HepG2 (cell line): ENCODE data around the gene TOR1B. TPM values are rescaled to one million over a fixed set of nuclear protein-coding genes. Genes with fewer than 3 reads are reported as not detected.
A peak's percentile ranks its signal among the peaks of the same experiment; 100 is the strongest.

Experiments
- CREB3 ChIP-seq: sonication (generic); formaldehyde crosslinking; IDR thresholded peaks from 2 replicates; pipeline ENCODE4 v1.5.0; 2020; ENCODE audit warnings: missing genetic modification reagents
- DMAP1 ChIP-seq: IDR thresholded peaks from 2 replicates; pipeline ENCODE4 v1.6.1; 2016
- ESRRA ChIP-seq: sonication (generic); formaldehyde crosslinking; IDR thresholded peaks from 2 replicates; pipeline ENCODE4 v1.5.1; 2020; ENCODE audit warnings: mild to moderate bottlenecking, low read depth, missing genetic modification reagents
- MXI1 ChIP-seq: IDR thresholded peaks from 3 replicates; pipeline ENCODE4 v1.6.1; 2012; ENCODE audit warnings: low read depth, low read length, inconsistent platforms, borderline replicate concordance
- POLR2A ChIP-seq, 2 experiments: IDR thresholded peaks; 2 replicates each; pipeline ENCODE4 v1.6.1; 2011; ENCODE audit warnings: low read depth in 2 of 2, low read length in 2 of 2, mild to moderate bottlenecking in 1 of 2, moderate library complexity in 1 of 2; ENCODE audit not compliant: insufficient read depth in 1 of 2
- polyA plus RNA-seq, 8 experiments: library from polyadenylated mRNA; depleted of rRNA in 3 of 8; stranded (reverse) in 7 of 8; unstranded in 1 of 8; fragments of >200 nt; fragmentation: Illumina TruSeq in 4 of 8; extraction: Trizol in 4 of 8; gene quantifications; 2 replicates each; pipeline versions ENCODE4 v1.2.1 to v1.2.3, GENCODE V29; 2011 to 2016; ENCODE audit warnings: low read depth in 4 of 8, missing spikeins in 1 of 8, mixed read lengths in 1 of 8; ENCODE audit not compliant: insufficient read depth in 1 of 8
- total RNA-seq, 5 experiments: library from RNA; depleted of rRNA; stranded (reverse); fragments of >200 nt; fragmentation: Illumina TruSeq; extraction: Trizol; gene quantifications; 2 replicates each; pipeline ENCODE4 v1.2.3, GENCODE V29; 2016; ENCODE audit warnings: low read depth in 1 of 5
- TF ChIP-seq, protein P1 (sequence below): sonication (generic); formaldehyde crosslinking; conservative IDR thresholded peaks from 2 replicates; pipeline ENCODE4 v1.4.0; 2020; ENCODE audit warnings: mild to moderate bottlenecking, missing genetic modification reagents, moderate library complexity
- TF ChIP-seq, protein P2 (sequence below): sonication (generic); formaldehyde crosslinking; IDR thresholded peaks from 2 replicates; pipeline ENCODE4 v1.4.0; 2020; ENCODE audit warnings: missing genetic modification reagents
- TF ChIP-seq, protein P3 (sequence below): IDR thresholded peaks from 2 replicates; pipeline ENCODE4 v1.6.1; 2018; ENCODE audit warnings: missing genetic modification reagents
- TF ChIP-seq, protein P4 (sequence below): sonication (generic); formaldehyde crosslinking; IDR thresholded peaks from 2 replicates; pipeline ENCODE4 v1.4.0; 2020; ENCODE audit warnings: missing genetic modification reagents, low read depth, mild to moderate bottlenecking, borderline replicate concordance
- TF ChIP-seq, protein P5 (sequence below), 2 experiments: IDR thresholded peaks; 2 replicates each; pipeline ENCODE4 v1.6.1; 2011 to 2012; ENCODE audit warnings: low read length in 2 of 2, borderline replicate concordance in 1 of 2, low read depth in 1 of 2, mild to moderate bottlenecking in 1 of 2, moderate library complexity in 1 of 2
- TF ChIP-seq, protein P6 (sequence below): sonication (generic); formaldehyde crosslinking; IDR thresholded peaks from 2 replicates; pipeline ENCODE4 v1.4.0; 2020; ENCODE audit warnings: mild to moderate bottlenecking, missing genetic modification reagents

The TOR1B gene
- total and polyA plus RNA-seq, 2 of the 13 experiments (the other 11 are each of a cell fraction or from before 2014, with no cell fraction given), result 18.1 to 21.3 TPM

GRCh38 chr9:129835128-129835859 lies 32.3 kb downstream of the TOR1B start, which contains the start of the genes C9orf78 and USP20 (continued):
- TF ChIP-seq, protein P1, sequence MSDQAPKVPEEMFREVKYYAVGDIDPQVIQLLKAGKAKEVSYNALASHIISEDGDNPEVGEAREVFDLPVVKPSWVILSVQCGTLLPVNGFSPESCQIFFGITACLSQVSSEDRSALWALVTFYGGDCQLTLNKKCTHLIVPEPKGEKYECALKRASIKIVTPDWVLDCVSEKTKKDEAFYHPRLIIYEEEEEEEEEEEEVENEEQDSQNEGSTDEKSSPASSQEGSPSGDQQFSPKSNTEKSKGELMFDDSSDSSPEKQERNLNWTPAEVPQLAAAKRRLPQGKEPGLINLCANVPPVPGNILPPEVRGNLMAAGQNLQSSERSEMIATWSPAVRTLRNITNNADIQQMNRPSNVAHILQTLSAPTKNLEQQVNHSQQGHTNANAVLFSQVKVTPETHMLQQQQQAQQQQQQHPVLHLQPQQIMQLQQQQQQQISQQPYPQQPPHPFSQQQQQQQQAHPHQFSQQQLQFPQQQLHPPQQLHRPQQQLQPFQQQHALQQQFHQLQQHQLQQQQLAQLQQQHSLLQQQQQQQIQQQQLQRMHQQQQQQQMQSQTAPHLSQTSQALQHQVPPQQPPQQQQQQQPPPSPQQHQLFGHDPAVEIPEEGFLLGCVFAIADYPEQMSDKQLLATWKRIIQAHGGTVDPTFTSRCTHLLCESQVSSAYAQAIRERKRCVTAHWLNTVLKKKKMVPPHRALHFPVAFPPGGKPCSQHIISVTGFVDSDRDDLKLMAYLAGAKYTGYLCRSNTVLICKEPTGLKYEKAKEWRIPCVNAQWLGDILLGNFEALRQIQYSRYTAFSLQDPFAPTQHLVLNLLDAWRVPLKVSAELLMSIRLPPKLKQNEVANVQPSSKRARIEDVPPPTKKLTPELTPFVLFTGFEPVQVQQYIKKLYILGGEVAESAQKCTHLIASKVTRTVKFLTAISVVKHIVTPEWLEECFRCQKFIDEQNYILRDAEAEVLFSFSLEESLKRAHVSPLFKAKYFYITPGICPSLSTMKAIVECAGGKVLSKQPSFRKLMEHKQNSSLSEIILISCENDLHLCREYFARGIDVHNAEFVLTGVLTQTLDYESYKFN (CRISPR knock-in tag), result peak; percentile 25; the same call in 1 of the 2 replicates
- TF ChIP-seq, protein P2, sequence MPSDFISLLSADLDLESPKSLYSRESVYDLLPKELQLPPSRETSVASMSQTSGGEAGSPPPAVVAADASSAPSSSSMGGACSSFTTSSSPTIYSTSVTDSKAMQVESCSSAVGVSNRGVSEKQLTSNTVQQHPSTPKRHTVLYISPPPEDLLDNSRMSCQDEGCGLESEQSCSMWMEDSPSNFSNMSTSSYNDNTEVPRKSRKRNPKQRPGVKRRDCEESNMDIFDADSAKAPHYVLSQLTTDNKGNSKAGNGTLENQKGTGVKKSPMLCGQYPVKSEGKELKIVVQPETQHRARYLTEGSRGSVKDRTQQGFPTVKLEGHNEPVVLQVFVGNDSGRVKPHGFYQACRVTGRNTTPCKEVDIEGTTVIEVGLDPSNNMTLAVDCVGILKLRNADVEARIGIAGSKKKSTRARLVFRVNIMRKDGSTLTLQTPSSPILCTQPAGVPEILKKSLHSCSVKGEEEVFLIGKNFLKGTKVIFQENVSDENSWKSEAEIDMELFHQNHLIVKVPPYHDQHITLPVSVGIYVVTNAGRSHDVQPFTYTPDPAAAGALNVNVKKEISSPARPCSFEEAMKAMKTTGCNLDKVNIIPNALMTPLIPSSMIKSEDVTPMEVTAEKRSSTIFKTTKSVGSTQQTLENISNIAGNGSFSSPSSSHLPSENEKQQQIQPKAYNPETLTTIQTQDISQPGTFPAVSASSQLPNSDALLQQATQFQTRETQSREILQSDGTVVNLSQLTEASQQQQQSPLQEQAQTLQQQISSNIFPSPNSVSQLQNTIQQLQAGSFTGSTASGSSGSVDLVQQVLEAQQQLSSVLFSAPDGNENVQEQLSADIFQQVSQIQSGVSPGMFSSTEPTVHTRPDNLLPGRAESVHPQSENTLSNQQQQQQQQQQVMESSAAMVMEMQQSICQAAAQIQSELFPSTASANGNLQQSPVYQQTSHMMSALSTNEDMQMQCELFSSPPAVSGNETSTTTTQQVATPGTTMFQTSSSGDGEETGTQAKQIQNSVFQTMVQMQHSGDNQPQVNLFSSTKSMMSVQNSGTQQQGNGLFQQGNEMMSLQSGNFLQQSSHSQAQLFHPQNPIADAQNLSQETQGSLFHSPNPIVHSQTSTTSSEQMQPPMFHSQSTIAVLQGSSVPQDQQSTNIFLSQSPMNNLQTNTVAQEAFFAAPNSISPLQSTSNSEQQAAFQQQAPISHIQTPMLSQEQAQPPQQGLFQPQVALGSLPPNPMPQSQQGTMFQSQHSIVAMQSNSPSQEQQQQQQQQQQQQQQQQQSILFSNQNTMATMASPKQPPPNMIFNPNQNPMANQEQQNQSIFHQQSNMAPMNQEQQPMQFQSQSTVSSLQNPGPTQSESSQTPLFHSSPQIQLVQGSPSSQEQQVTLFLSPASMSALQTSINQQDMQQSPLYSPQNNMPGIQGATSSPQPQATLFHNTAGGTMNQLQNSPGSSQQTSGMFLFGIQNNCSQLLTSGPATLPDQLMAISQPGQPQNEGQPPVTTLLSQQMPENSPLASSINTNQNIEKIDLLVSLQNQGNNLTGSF (CRISPR knock-in tag), result 0 out of 2 replicates have a peak, but pooled peaks have one; percentile 13
- TF ChIP-seq, protein P3, sequence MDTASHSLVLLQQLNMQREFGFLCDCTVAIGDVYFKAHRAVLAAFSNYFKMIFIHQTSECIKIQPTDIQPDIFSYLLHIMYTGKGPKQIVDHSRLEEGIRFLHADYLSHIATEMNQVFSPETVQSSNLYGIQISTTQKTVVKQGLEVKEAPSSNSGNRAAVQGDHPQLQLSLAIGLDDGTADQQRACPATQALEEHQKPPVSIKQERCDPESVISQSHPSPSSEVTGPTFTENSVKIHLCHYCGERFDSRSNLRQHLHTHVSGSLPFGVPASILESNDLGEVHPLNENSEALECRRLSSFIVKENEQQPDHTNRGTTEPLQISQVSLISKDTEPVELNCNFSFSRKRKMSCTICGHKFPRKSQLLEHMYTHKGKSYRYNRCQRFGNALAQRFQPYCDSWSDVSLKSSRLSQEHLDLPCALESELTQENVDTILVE (CRISPR knock-in tag), result no peak
- TF ChIP-seq MXI1, result peak; percentile 95
- peak; percentile 24; the same call in 1 of the 2 replicates for TF ChIP-seq CREB3 (CRISPR knock-in tag)
- TF ChIP-seq, protein P4, sequence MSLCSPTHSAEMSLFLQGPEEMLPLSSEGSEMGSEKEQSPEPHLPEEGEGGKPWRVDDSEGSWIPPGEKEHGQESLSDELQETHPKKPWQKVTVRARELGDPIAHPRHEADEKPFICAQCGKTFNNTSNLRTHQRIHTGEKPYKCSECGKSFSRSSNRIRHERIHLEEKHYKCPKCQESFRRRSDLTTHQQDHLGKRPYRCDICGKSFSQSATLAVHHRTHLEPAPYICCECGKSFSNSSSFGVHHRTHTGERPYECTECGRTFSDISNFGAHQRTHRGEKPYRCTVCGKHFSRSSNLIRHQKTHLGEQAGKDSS (CRISPR knock-in tag), result 0 out of 2 replicates have a peak, but pooled peaks have one; percentile 23
- TF ChIP-seq, protein P5, sequence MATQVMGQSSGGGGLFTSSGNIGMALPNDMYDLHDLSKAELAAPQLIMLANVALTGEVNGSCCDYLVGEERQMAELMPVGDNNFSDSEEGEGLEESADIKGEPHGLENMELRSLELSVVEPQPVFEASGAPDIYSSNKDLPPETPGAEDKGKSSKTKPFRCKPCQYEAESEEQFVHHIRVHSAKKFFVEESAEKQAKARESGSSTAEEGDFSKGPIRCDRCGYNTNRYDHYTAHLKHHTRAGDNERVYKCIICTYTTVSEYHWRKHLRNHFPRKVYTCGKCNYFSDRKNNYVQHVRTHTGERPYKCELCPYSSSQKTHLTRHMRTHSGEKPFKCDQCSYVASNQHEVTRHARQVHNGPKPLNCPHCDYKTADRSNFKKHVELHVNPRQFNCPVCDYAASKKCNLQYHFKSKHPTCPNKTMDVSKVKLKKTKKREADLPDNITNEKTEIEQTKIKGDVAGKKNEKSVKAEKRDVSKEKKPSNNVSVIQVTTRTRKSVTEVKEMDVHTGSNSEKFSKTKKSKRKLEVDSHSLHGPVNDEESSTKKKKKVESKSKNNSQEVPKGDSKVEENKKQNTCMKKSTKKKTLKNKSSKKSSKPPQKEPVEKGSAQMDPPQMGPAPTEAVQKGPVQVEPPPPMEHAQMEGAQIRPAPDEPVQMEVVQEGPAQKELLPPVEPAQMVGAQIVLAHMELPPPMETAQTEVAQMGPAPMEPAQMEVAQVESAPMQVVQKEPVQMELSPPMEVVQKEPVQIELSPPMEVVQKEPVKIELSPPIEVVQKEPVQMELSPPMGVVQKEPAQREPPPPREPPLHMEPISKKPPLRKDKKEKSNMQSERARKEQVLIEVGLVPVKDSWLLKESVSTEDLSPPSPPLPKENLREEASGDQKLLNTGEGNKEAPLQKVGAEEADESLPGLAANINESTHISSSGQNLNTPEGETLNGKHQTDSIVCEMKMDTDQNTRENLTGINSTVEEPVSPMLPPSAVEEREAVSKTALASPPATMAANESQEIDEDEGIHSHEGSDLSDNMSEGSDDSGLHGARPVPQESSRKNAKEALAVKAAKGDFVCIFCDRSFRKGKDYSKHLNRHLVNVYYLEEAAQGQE (IDR thresholded peaks at IDR 0.05; ENCODE audit: borderline replicate concordance in 1 of 2, low read depth in 1 of 2, low read length in 2 of 2), result peak in 1 of 2 experiments; percentile 21; a peak in 1 of 4 replicates
- TF ChIP-seq, protein P6, sequence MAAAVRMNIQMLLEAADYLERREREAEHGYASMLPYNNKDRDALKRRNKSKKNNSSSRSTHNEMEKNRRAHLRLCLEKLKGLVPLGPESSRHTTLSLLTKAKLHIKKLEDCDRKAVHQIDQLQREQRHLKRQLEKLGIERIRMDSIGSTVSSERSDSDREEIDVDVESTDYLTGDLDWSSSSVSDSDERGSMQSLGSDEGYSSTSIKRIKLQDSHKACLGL (CRISPR knock-in tag), result peak; percentile 12; the same call in 1 of the 2 replicates
- TF ChIP-seq POLR2A (IDR thresholded peaks at IDR 0.05; ENCODE audit: insufficient read depth in 1 of 2, low read depth in 2 of 2, low read length in 2 of 2), result peak; percentile 88 to 92
- TF ChIP-seq ESRRA (CRISPR knock-in tag), result no peak
- peak; percentile 53 for TF ChIP-seq DMAP1 (CRISPR knock-in tag)
